ENCODE results near the gene RBM33.

GRCh38 chr7:155649588-155649987, 5.1 kb downstream of the RBM33 start:
- TF ChIP-seq CTCF (IDR thresholded peaks at IDR 0.05) = no peak
- TF ChIP-seq POLR2A (IDR thresholded peaks at IDR 0.05) = no peak

Data from thyroid gland (tissue), 4 donors.